Liver (tissue), 3 donors: ENCODE data around the gene MFSD11.

Source experiments
- ATF3 ChIP-seq: IDR thresholded peaks from 2 replicates; pipeline ENCODE4 v1.6.1; 2016; ENCODE audit warnings: antibody characterized with exemption
- CTCF ChIP-seq: fragments of 150-350 bp; IDR thresholded peaks from 2 replicates; pipeline ENCODE4 v1.5.1; 2017; ENCODE audit warnings: improper control_type of control experiment, low read depth, low read length; ENCODE audit not compliant: missing input control
- EGR1 ChIP-seq, 2 donors: IDR thresholded peaks; 2 replicates each; pipeline ENCODE4 v1.6.1; 2016 to 2018; ENCODE audit warnings: antibody characterized with exemption in 2 of 2, low read depth in 2 of 2
- FOXA1 ChIP-seq: IDR thresholded peaks from 2 replicates; pipeline ENCODE4 v1.6.1; 2016; ENCODE audit warnings: antibody characterized with exemption
- GABPA ChIP-seq, 2 donors: IDR thresholded peaks in 1 of 2; conservative IDR thresholded peaks in 1 of 2; 2 replicates each; pipeline ENCODE4 v1.6.1; 2016; ENCODE audit warnings: antibody characterized with exemption in 2 of 2, mild to moderate bottlenecking in 1 of 2, moderate library complexity in 1 of 2
- NR2F2 ChIP-seq: IDR thresholded peaks from 2 replicates; pipeline ENCODE4 v1.6.1; 2016; ENCODE audit warnings: antibody characterized with exemption
- RAD21 ChIP-seq, 2 donors: IDR thresholded peaks; 2 replicates each; pipeline ENCODE4 v1.6.1; 2016; ENCODE audit warnings: antibody characterized with exemption in 2 of 2, mild to moderate bottlenecking in 2 of 2
- REST ChIP-seq: IDR thresholded peaks from 2 replicates; pipeline ENCODE4 v1.6.1; 2016; ENCODE audit warnings: antibody characterized with exemption, mild to moderate bottlenecking
- RXRA ChIP-seq, 2 donors: IDR thresholded peaks; 2 replicates each; pipeline ENCODE4 v1.6.1; 2017 to 2018; ENCODE audit warnings: antibody characterized with exemption in 2 of 2, mild to moderate bottlenecking in 1 of 2
- SP1 ChIP-seq: IDR thresholded peaks from 2 replicates; pipeline ENCODE4 v1.6.1; 2018; ENCODE audit warnings: antibody characterized with exemption, mild to moderate bottlenecking
- TAF1 ChIP-seq: conservative IDR thresholded peaks from 2 replicates; pipeline ENCODE4 v1.6.1; 2016; ENCODE audit warnings: antibody characterized with exemption, mild to moderate bottlenecking
- YY1 ChIP-seq: IDR thresholded peaks from 2 replicates; pipeline ENCODE4 v1.6.1; 2016; ENCODE audit warnings: antibody characterized with exemption, mild to moderate bottlenecking
- donor health status: healthy.
- donor health status: healthy.

- no peak for TF ChIP-seq CTCF
- TF ChIP-seq REST, result no peak
- TF ChIP-seq TAF1, result no peak
- no peak for TF ChIP-seq EGR1 (IDR thresholded peaks at IDR 0.05; ENCODE audit: low read depth in 2 of 2)
- no peak for TF ChIP-seq SP1
- TF ChIP-seq RAD21 (IDR thresholded peaks at IDR 0.05), result peak in 1 of 2 donors; percentile 31
- no peak for TF ChIP-seq NR2F2
- no peak for TF ChIP-seq ATF3
- no peak for TF ChIP-seq GABPA (IDR thresholded peaks at IDR 0.05 in 1 of 2, conservative IDR thresholded peaks at IDR 0.05 in 1 of 2)
- no peak for TF ChIP-seq FOXA1
- TF ChIP-seq RXRA (IDR thresholded peaks at IDR 0.05), result no peak
- TF ChIP-seq YY1, result no peak
These were observed 55.9 kb downstream of the MFSD11 start for GRCh38 chr17:76793775-76794174.
